K562 (cell line): ENCODE data around the gene SLC22A15. TPM values are rescaled to one million over a fixed set of nuclear protein-coding genes. Genes with fewer than 3 reads are reported as not detected.

Experiments used
- FOS ChIP-seq: IDR thresholded peaks from 3 replicates; pipeline ENCODE4 v1.6.1; 2011; ENCODE audit not compliant: insufficient read length; ENCODE audit errors: extremely low read depth
- MCM7 ChIP-seq, 2 experiments: fragments of 450-650 bp; IDR thresholded peaks; 2 replicates each; pipeline ENCODE4 v1.6.1; 2016 to 2018
- MYC ChIP-seq, 2 experiments: fragments of 250-450 bp in 1 of 2; sonication (Bioruptor Pico) in 1 of 2; IDR thresholded peaks; 2 replicates each; pipeline versions ENCODE4 v1.5.1 to v1.6.1; 2012 to 2021; ENCODE audit warnings: low read depth in 2 of 2, borderline replicate concordance in 1 of 2, improper control_type of control experiment in 1 of 2, low read length in 1 of 2, mild to moderate bottlenecking in 1 of 2, moderate library complexity in 1 of 2
- POLR2H ChIP-seq: IDR thresholded peaks from 2 replicates; pipeline ENCODE4 v1.6.1; 2016; ENCODE audit warnings: missing genetic modification characterization, low read depth, mild to moderate bottlenecking, control low read depth, missing compliant biosample characterization, moderate library complexity
- POLR3A ChIP-seq: IDR thresholded peaks from 2 replicates; pipeline ENCODE4 v1.6.1; 2011; ENCODE audit warnings: borderline replicate concordance, mild to moderate bottlenecking, moderate library complexity; ENCODE audit not compliant: insufficient read length, insufficient read depth; ENCODE audit errors: extremely low read depth
- RBM22 ChIP-seq: fragments of 200-400 bp; formaldehyde crosslinking; IDR thresholded peaks from 2 replicates; pipeline ENCODE4 v1.6.1; 2018; ENCODE audit warnings: low read length, low read depth; ENCODE audit not compliant: poor library complexity, severe bottlenecking
- SMAD4 ChIP-seq: fragments of 250-450 bp; sonication (Bioruptor Pico); conservative IDR thresholded peaks from 2 replicates; pipeline ENCODE4 v1.8.0; 2021; ENCODE audit warnings: inconsistent platforms, mild to moderate bottlenecking, moderate library complexity
- SPI1 ChIP-seq: IDR thresholded peaks from 2 replicates; pipeline ENCODE4 v1.6.1; 2011; ENCODE audit warnings: low read depth, low read length, control low read depth, borderline replicate concordance
- TGIF2 ChIP-seq: sonication (generic); formaldehyde crosslinking; IDR thresholded peaks from 2 replicates; pipeline ENCODE4 v1.8.1; 2022; ENCODE audit warnings: mild to moderate bottlenecking, missing genetic modification reagents, moderate library complexity
- USF2 ChIP-seq: sonication (generic); formaldehyde crosslinking; IDR thresholded peaks from 2 replicates; pipeline ENCODE4 v1.5.0; 2020; ENCODE audit warnings: missing genetic modification reagents
- ZBTB17 ChIP-seq: fragments of 450-650 bp; formaldehyde crosslinking; IDR thresholded peaks from 2 replicates; pipeline ENCODE4 v1.4.0; 2020; ENCODE audit warnings: mild to moderate bottlenecking
- ZNF436 ChIP-seq: fragments of 250-450, 450-650 bp; sonication (Bioruptor Pico); formaldehyde crosslinking; IDR thresholded peaks from 2 replicates; pipeline ENCODE4 v1.7.0; 2020; ENCODE audit warnings: mild to moderate bottlenecking
- ZNF589 ChIP-seq: fragments of 200-800 bp; sonication (Bioruptor generic); IDR thresholded peaks from 2 replicates; pipeline ENCODE4 v1.6.1; 2016; ENCODE audit warnings: low read depth, missing genetic modification characterization, missing compliant biosample characterization
- ZNF592 ChIP-seq: fragments of 450-650 bp; IDR thresholded peaks from 2 replicates; pipeline ENCODE4 v1.6.1; 2017; ENCODE audit warnings: antibody characterized with exemption, mild to moderate bottlenecking
- ZNF699 ChIP-seq: fragments of 250-450 bp; sonication (Bioruptor Pico); IDR thresholded peaks from 2 replicates; pipeline ENCODE4 v1.8.0; 2021; ENCODE audit warnings: mild to moderate bottlenecking, moderate library complexity; ENCODE audit not compliant: insufficient replicate concordance
- polyA plus RNA-seq, 8 experiments: library from polyadenylated mRNA; depleted of rRNA in 4 of 8; stranded (reverse) in 5 of 8; unstranded in 3 of 8; fragments of >200 nt; fragmentation: Nextera tagmentation in 2 of 8; fragmentation: Illumina TruSeq in 1 of 8; extraction: Ambion mirVana in 2 of 8; extraction: Trizol in 1 of 8; gene quantifications; 2 replicates each; pipeline versions ENCODE4 v1.2.1 to v1.2.3, GENCODE V29; 2011 to 2014; ENCODE audit warnings: inconsistent platforms in 1 of 8, missing spikeins in 1 of 8
- total RNA-seq, 7 experiments: library from RNA; depleted of rRNA in 6 of 7; stranded (reverse); fragments of >200 nt in 6 of 7; fragmentation: Illumina TruSeq in 2 of 7; extraction: Trizol in 2 of 7; gene quantifications; 2 replicates each; pipeline versions ENCODE4 v1.2.1 to v1.2.3, GENCODE V29; 2011 to 2021; ENCODE audit warnings: low replicate concordance in 1 of 7
- TF ChIP-seq, protein P1 (sequence below): sonication (generic); formaldehyde crosslinking; IDR thresholded peaks from 2 replicates; pipeline ENCODE4 v1.8.0; 2023; ENCODE audit warnings: mild to moderate bottlenecking, missing genetic modification reagents

The SLC22A15 gene
- total and polyA plus RNA-seq, 9 of the 15 experiments (the other 6 are each of a cell fraction or from before 2014, with no cell fraction given) = 0.24 to 2.7 (median 1.2) TPM

- TF ChIP-seq ZNF592 (no peak), ZNF589 (peak; percentile 66), RBM22 (no peak), ZNF436 (CRISPR knock-in tag) (no peak), FOS (no peak), MCM7 (IDR thresholded peaks at IDR 0.05) (no peak), ZBTB17 (0 out of 2 replicates have a peak, but pooled peaks have one; percentile 13), POLR3A (no peak), USF2 (CRISPR knock-in tag) (no peak), MYC (IDR thresholded peaks at IDR 0.05; ENCODE audit: low read depth, low read length) (peak; percentile 73), MYC (CRISPR knock-in tag; IDR thresholded peaks at IDR 0.05; ENCODE audit: borderline replicate concordance, low read depth) (no peak), SMAD4 (CRISPR knock-in tag) (peak; percentile 8), TGIF2 (no peak; the same call in 1 of the 2 replicates), POLR2H (peak; percentile 63), SPI1 (peak; percentile 99), ZNF699 (CRISPR knock-in tag) (no peak)
- TF ChIP-seq, protein P1, sequence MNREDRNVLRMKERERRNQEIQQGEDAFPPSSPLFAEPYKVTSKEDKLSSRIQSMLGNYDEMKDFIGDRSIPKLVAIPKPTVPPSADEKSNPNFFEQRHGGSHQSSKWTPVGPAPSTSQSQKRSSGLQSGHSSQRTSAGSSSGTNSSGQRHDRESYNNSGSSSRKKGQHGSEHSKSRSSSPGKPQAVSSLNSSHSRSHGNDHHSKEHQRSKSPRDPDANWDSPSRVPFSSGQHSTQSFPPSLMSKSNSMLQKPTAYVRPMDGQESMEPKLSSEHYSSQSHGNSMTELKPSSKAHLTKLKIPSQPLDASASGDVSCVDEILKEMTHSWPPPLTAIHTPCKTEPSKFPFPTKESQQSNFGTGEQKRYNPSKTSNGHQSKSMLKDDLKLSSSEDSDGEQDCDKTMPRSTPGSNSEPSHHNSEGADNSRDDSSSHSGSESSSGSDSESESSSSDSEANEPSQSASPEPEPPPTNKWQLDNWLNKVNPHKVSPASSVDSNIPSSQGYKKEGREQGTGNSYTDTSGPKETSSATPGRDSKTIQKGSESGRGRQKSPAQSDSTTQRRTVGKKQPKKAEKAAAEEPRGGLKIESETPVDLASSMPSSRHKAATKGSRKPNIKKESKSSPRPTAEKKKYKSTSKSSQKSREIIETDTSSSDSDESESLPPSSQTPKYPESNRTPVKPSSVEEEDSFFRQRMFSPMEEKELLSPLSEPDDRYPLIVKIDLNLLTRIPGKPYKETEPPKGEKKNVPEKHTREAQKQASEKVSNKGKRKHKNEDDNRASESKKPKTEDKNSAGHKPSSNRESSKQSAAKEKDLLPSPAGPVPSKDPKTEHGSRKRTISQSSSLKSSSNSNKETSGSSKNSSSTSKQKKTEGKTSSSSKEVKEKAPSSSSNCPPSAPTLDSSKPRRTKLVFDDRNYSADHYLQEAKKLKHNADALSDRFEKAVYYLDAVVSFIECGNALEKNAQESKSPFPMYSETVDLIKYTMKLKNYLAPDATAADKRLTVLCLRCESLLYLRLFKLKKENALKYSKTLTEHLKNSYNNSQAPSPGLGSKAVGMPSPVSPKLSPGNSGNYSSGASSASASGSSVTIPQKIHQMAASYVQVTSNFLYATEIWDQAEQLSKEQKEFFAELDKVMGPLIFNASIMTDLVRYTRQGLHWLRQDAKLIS (CRISPR knock-in tag) = no peak
Measured at GRCh38 chr1:115976062-115976920, at the start of gene SLC22A15 (continued).
